Activated CD8-positive, alpha-beta T cell treated with anti-CD3 and anti-CD28 coated beads for 36 hours (primary cell): ENCODE results near the gene ZNF600. TPM values are rescaled to one million over a fixed set of nuclear protein-coding genes. Genes with fewer than 3 reads are reported as not detected.
"Not testable (repeated sequence)": the region's sequence is repeated elsewhere in the genome, so short reads cannot be mapped to it uniquely, and the experiment has no call there.

Experiments used
- ATAC-seq: fragments of 200-7000 bp; cut with Tn5 transposase; one replicate; pipeline ENCODE4 v1.10.0; 2021; ENCODE audit warnings: mild to moderate bottlenecking, moderate library complexity
- CTCF ChIA-PET: fragments of 350-600 bp; sonication (Branson Sonifier 250); formaldehyde crosslinking; loops from one replicate; lab custom pipeline; 2021; ENCODE audit warnings: antibody characterized with exemption; lab: Charles Lee
- POLR2A ChIA-PET: fragments of 350-600 bp; sonication (Branson Sonifier 250); formaldehyde crosslinking; loops from one replicate; lab custom pipeline; 2021; ENCODE audit warnings: antibody characterized with exemption; lab: Charles Lee
- DNase-seq: peaks from one replicate; pipeline ENCODE4 v3.0.0-alpha.2; 2020
- H3K27ac Mint-ChIP-seq: one replicate; pipeline ENCODE4 v1.8.0; 2021; ENCODE audit warnings: mild to moderate bottlenecking, mixed read lengths
- H3K27me3 Mint-ChIP-seq: one replicate; pipeline ENCODE4 v1.8.0; 2021; ENCODE audit warnings: mixed read lengths
- H3K36me3 Mint-ChIP-seq: one replicate; pipeline ENCODE4 v1.8.0; 2021; ENCODE audit warnings: low read depth, mixed read lengths
- H3K4me1 Mint-ChIP-seq: one replicate; pipeline ENCODE4 v1.8.0; 2021; ENCODE audit warnings: low read depth, mixed read lengths
- H3K4me3 Mint-ChIP-seq: one replicate; pipeline ENCODE4 v1.8.0; 2021; ENCODE audit warnings: mild to moderate bottlenecking, moderate library complexity, mixed read lengths
- H3K9me3 Mint-ChIP-seq: one replicate; pipeline ENCODE4 v1.8.0; 2021; ENCODE audit warnings: mixed read lengths
- intact Hi-C: fragments of 100-400 bp; cut with micrococcal nuclease; formaldehyde crosslinking; loops from one replicate; pipeline ENCODE4 v1.10.0; 2022
- total RNA-seq, 2 experiments: library from RNA; stranded (reverse); gene quantifications; one replicate each; pipeline ENCODE4 v1.2.3, GENCODE V29; 2021
- TF ChIP-seq, protein P1 (sequence below): fragments of 200-600 bp; IDR thresholded peaks from one replicate; pipeline ENCODE4 v1.8.0; 2022; ENCODE audit warnings: antibody characterized with exemption, mild to moderate bottlenecking

The ZNF600 gene
- total RNA-seq, 2 experiments from 2014 or later = 11.2 to 11.7 TPM

- DNase-seq (peak; percentile 79), ATAC-seq (peak; percentile 86)
- H3K4me1 Mint-ChIP-seq = peaks cover 23% of the 10 kb centered on the region
- peaks cover 13% of the 10 kb centered on the region for H3K9me3 Mint-ChIP-seq
- no peak overlapping the region for H3K4me3 Mint-ChIP-seq
- intact Hi-C loops = no loop called here
- peaks cover 75% of the 10 kb centered on the region for H3K36me3 Mint-ChIP-seq
- ChIA-PET CTCF (interaction anchor here (0.9 kb wide), 1 partner anchor 43 kb away, joined by 4 read pairs; no protein-coding TSS in a partner anchor), POLR2A (interaction anchor here (1.2 kb wide), 1 partner anchor 10 kb away, joined by 5 read pairs; no protein-coding TSS in a partner anchor)
- H3K27me3 Mint-ChIP-seq = no peaks in the 10 kb centered on the region
- TF ChIP-seq, protein P1, sequence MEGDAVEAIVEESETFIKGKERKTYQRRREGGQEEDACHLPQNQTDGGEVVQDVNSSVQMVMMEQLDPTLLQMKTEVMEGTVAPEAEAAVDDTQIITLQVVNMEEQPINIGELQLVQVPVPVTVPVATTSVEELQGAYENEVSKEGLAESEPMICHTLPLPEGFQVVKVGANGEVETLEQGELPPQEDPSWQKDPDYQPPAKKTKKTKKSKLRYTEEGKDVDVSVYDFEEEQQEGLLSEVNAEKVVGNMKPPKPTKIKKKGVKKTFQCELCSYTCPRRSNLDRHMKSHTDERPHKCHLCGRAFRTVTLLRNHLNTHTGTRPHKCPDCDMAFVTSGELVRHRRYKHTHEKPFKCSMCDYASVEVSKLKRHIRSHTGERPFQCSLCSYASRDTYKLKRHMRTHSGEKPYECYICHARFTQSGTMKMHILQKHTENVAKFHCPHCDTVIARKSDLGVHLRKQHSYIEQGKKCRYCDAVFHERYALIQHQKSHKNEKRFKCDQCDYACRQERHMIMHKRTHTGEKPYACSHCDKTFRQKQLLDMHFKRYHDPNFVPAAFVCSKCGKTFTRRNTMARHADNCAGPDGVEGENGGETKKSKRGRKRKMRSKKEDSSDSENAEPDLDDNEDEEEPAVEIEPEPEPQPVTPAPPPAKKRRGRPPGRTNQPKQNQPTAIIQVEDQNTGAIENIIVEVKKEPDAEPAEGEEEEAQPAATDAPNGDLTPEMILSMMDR = no peak
- H3K27ac Mint-ChIP-seq = peak overlapping the region; percentile 64
These were observed 7.8 kb downstream of the ZNF600 start for GRCh38 chr19:52778811-52779210.

GRCh38 chr19:52756447-52756846 lies 30.1 kb downstream of the ZNF600 start:
- ATAC-seq, H3K36me3 Mint-ChIP-seq, H3K9me3 Mint-ChIP-seq, H3K27me3 Mint-ChIP-seq, CTCF ChIA-PET, H3K27ac Mint-ChIP-seq, POLR2A ChIA-PET, H3K4me3 Mint-ChIP-seq, intact Hi-C loops, DNase-seq, H3K4me1 Mint-ChIP-seq: not testable (repeated sequence)

DNA sequence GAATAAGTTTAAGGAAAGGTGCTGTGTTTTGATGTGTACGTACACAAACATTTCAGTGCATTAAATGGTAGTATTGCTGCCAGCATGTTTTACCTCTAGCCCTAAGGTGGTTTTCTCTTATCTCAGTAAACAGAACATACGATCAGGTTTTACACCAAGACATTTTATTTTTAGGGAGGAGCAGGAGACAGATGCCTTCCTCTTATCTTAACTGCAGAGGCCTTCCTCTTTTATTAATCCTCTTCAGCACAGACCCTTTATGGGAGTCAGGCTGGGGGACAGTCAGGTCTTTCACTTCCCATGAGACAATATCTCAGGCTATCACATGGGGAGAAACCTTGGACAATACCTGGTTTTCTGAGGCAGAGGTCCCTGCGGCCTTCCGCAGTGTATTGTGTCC lies 36.8 kb downstream of the ZNF600 start:
- H3K36me3 Mint-ChIP-seq = no peaks in the 10 kb centered on the region
- H3K27me3 Mint-ChIP-seq = no peaks in the 10 kb centered on the region
- POLR2A ChIA-PET = no interaction called here
- H3K4me3 Mint-ChIP-seq = no peak overlapping the region
- no peaks in the 10 kb centered on the region for H3K9me3 Mint-ChIP-seq
- DNase-seq (no peak), ATAC-seq (no peak)
- intact Hi-C loops = loop anchor here (5.0 to 10.0 kb wide), 2 partner anchors 407 to 505 kb away; no protein-coding TSS in a partner anchor
- TF ChIP-seq, protein P1 = no peak
- H3K27ac Mint-ChIP-seq = no peak overlapping the region
- H3K4me1 Mint-ChIP-seq = peaks cover 5% of the 10 kb centered on the region
- CTCF ChIA-PET = interaction anchor here (0.9 kb wide), 1 partner anchor 502 kb away, joined by 3 read pairs; no protein-coding TSS in a partner anchor

DNA sequence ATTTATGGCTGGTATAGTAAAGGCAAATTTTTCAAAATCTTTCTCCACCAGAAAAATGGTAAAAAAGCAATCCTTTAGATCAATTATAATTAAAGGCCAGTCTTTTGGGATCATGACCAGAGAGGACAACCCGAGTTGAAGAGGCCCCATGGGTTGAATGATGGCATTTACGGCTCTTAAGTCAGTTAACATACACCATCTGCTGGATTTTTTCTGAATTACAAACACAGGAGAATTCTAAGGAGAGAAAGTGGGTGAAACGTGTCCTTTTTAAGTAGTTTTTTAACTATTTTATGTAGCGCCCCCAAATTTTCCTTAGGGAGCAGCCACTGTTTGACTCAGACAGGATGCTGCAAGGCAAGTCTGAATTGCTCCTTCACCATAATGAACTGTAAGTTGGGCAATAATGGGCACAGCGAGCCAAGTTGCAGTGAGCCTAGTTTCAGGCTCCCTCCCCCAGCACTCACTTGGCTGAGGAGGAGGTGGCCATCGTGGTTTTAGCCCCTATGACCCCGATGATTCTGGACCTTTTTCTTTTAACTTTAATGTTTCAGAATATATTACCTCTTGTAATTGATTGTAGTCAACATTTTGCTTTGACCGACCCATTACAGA lies 38.1 kb downstream of the ZNF600 start:
- TF ChIP-seq, protein P1 = peak; percentile 77
- Mint-ChIP-seq H3K4me3 (no peak overlapping the region), H3K4me1 (peaks cover 8% of the 10 kb centered on the region), H3K36me3 (no peaks in the 10 kb centered on the region), H3K27me3 (no peaks in the 10 kb centered on the region), H3K27ac (no peak overlapping the region), H3K9me3 (no peaks in the 10 kb centered on the region)
- intact Hi-C loops = loop anchor here (5.0 to 10.0 kb wide), 2 partner anchors 406 to 504 kb away; no protein-coding TSS in a partner anchor
- ATAC-seq = peak; percentile 66
- peak; percentile 14 for DNase-seq
- CTCF ChIA-PET = no interaction called here
- POLR2A ChIA-PET = no interaction called here

DNA sequence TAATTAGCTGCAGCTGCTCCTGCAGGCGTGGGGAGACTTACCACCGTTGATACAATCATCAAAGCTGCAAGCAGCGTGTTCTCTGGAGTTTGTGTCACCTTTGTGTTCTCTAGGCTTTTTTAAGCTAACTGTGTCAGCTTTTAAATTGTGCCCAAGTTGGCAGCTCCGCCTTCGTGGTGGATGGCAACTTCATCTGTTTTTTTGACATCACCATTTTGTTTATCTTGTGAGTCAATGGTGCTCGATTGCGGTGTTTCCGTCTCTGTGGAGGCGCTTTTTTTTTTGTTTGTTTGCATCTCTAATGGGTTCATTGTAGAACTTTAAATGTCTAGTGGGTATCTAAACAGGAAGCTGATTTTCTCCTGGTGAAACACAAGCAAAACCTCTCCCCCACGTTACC lies 40.7 kb downstream of the ZNF600 start:
- H3K36me3 Mint-ChIP-seq, POLR2A ChIA-PET, H3K4me3 Mint-ChIP-seq, H3K27me3 Mint-ChIP-seq, CTCF ChIA-PET, H3K9me3 Mint-ChIP-seq, H3K27ac Mint-ChIP-seq: not testable (repeated sequence)
- ATAC-seq = peak; percentile 34
- peak; percentile 23 for DNase-seq
- peaks cover 23% of the 10 kb centered on the region for H3K4me1 Mint-ChIP-seq
- intact Hi-C loops = loop anchor here (5.0 to 10.0 kb wide), 2 partner anchors 404 to 501 kb away; no protein-coding TSS in a partner anchor

DNA sequence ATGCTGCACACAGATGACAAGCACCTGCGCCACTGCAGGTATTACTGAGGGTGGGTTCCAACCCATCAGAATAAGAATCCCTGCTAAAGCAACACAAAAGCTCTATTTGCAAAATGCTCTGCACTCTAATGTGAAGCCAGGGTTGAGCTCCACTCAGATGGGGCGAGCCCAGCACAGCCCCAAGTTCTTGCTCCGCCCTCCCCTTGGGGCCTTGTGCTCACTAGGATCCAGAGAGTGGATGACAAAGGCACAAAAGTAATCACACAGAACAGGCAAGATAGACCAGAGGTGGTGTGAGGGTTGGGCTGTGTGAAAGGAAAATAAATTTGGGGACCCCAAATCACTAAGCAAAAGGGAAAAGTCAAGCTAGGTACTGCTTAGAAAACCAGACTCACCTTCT lies 43.5 kb downstream of the ZNF600 start:
- TF ChIP-seq, protein P1 = no peak
- intact Hi-C loops = loop anchor here (10.0 kb wide), 1 partner anchor 498 kb away; no protein-coding TSS in a partner anchor
- no peak for DNase-seq
- no peaks in the 10 kb centered on the region for H3K27me3 Mint-ChIP-seq
- H3K4me1 Mint-ChIP-seq = peaks cover 23% of the 10 kb centered on the region
- H3K36me3 Mint-ChIP-seq = no peaks in the 10 kb centered on the region
- H3K9me3 Mint-ChIP-seq = no peaks in the 10 kb centered on the region
- CTCF ChIA-PET = no interaction called here
- no peak for ATAC-seq
- H3K27ac Mint-ChIP-seq = no peak overlapping the region
- H3K4me3 Mint-ChIP-seq = no peak overlapping the region
- POLR2A ChIA-PET = no interaction called here
